ENCODE measurements around the gene PSMA8.
"Not testable (repeated sequence)": the region's sequence is repeated elsewhere in the genome, so short reads cannot be mapped to it uniquely, and the experiment has no call there.

Gene PSMA8

DNA sequence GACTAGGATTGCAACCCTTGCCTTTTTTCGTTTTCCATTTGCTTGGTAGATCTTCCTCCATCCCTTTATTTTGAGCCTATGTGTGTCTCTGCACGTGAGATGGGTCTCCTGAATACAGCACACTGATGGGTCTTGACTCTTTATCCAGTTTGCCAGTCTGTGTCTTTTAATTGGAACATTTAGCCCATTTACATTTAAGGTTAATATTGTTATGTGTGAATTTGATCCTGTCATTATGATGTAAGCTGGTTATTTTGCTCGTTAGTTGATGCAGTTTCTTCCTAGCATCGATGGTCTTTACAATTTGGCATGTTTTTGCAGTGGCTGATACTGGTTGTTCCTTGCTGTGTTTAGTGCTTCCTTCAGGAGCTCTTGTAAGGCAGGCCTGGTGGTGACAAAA, 108.7 kb downstream of the PSMA8 start:
- H3K4ac ChIP-seq (ENCODE audit: low read depth in 1 of 2, low read length in 2 of 2); H4K91ac ChIP-seq (ENCODE audit: low read length); H3K27me3 ChIP-seq (ENCODE audit: control insufficient read depth in 1 of 2, insufficient read depth in 1 of 2, low read length in 2 of 2); H2AK5ac ChIP-seq (ENCODE audit: low read length, severe bottlenecking); H2BK120ac ChIP-seq (ENCODE audit: low read depth, low read length); DNase-seq; H3K14ac ChIP-seq (ENCODE audit: low read length in 2 of 2); H2BK15ac ChIP-seq (ENCODE audit: low read depth, poor library complexity, severe bottlenecking); H2BK5ac ChIP-seq (ENCODE audit: low read depth, low read length, poor library complexity, severe bottlenecking); H3K4me1 ChIP-seq (ENCODE audit: control insufficient read depth, insufficient read depth, low read depth, low read length); H3K4me2 ChIP-seq (ENCODE audit: low read length, poor library complexity, severe bottlenecking); H3K23ac ChIP-seq (ENCODE audit: low read length in 2 of 2); H3K18ac ChIP-seq (ENCODE audit: low read depth in 1 of 2, low read length in 2 of 2); H3K4me3 ChIP-seq (ENCODE audit: insufficient read depth in 1 of 2, low read depth in 1 of 2, low read length in 2 of 2); H3K9ac ChIP-seq (ENCODE audit: low read length); H3K36me3 ChIP-seq (ENCODE audit: control insufficient read depth in 1 of 2, insufficient read depth in 2 of 2, low read depth in 1 of 2, low read length in 2 of 2); H3K9me3 ChIP-seq (ENCODE audit: control insufficient read depth, low read length); H2AFZ ChIP-seq (ENCODE audit: low read depth, low read length); H2BK12ac ChIP-seq (ENCODE audit: low read length in 2 of 2); H4K8ac ChIP-seq (ENCODE audit: low read length); H3K27ac ChIP-seq (ENCODE audit: low read length, poor library complexity, severe bottlenecking); H3K79me1 ChIP-seq (replicated peaks; ENCODE audit: low read length, poor library complexity, severe bottlenecking): not testable (repeated sequence)
- 80% methylated on average over 2 of the region's 4 CpGs for WGBS

All from mesenchymal stem cell (in vitro differentiated cells and primary cell).